ENCODE measurements around the gene POU6F2.

POU6F2 gene

DNA sequence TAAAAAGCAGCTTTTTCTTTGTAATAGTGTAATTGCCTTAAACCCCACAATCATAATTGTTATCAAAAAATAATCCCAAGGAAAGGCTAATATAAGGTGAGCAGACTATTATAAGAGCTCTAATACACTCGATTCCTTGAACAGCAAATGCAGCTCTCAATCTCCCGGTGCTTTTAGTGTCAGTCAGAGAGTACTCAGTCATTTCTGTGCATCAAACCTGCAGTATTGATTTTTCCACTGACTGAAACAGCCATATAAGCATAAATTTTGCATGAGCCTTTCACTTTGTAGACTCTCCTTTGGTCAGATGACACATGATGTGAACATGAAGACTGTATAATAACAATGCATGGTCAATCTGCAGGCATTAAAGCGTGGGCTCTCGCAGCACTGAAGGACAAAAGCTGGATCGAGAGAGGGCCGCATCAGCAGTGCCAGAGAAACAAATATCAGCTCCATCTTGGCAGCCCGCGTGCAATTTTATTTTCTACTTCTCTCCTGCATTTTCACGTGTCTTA lies 272.0 kb downstream of the POU6F2 start:
- TF ChIP-seq FOXM1 (IDR thresholded peaks at IDR 0.05; ENCODE audit: borderline replicate concordance, low read depth) (no peak), TEAD4 (IDR thresholded peaks at IDR 0.05) (no peak), TAF1 (IDR thresholded peaks at IDR 0.05; ENCODE audit: low read depth) (no peak), TCF12 (IDR thresholded peaks at IDR 0.05; ENCODE audit: low read depth) (no peak), CREB1 (IDR thresholded peaks at IDR 0.05; ENCODE audit: low read depth) (no peak), YY1 (IDR thresholded peaks at IDR 0.05; ENCODE audit: low read depth) (no peak), CEBPB (IDR thresholded peaks at IDR 0.05) (no peak), EP300 (IDR thresholded peaks at IDR 0.05; ENCODE audit: borderline replicate concordance) (no peak), ZBTB7A (IDR thresholded peaks at IDR 0.05; ENCODE audit: low read depth) (no peak), EGR1 (IDR thresholded peaks at IDR 0.05) (no peak), NFIC (IDR thresholded peaks at IDR 0.05) (no peak), RAD21 (IDR thresholded peaks at IDR 0.05; ENCODE audit: low read depth) (no peak)
- TF ChIP-seq, protein P1, sequence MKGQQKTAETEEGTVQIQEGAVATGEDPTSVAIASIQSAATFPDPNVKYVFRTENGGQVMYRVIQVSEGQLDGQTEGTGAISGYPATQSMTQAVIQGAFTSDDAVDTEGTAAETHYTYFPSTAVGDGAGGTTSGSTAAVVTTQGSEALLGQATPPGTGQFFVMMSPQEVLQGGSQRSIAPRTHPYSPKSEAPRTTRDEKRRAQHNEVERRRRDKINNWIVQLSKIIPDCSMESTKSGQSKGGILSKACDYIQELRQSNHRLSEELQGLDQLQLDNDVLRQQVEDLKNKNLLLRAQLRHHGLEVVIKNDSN (IDR thresholded peaks at IDR 0.05): no peak
- TF ChIP-seq, protein P2, sequence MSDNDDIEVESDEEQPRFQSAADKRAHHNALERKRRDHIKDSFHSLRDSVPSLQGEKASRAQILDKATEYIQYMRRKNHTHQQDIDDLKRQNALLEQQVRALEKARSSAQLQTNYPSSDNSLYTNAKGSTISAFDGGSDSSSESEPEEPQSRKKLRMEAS (IDR thresholded peaks at IDR 0.05): no peak
- TF ChIP-seq, protein P3, sequence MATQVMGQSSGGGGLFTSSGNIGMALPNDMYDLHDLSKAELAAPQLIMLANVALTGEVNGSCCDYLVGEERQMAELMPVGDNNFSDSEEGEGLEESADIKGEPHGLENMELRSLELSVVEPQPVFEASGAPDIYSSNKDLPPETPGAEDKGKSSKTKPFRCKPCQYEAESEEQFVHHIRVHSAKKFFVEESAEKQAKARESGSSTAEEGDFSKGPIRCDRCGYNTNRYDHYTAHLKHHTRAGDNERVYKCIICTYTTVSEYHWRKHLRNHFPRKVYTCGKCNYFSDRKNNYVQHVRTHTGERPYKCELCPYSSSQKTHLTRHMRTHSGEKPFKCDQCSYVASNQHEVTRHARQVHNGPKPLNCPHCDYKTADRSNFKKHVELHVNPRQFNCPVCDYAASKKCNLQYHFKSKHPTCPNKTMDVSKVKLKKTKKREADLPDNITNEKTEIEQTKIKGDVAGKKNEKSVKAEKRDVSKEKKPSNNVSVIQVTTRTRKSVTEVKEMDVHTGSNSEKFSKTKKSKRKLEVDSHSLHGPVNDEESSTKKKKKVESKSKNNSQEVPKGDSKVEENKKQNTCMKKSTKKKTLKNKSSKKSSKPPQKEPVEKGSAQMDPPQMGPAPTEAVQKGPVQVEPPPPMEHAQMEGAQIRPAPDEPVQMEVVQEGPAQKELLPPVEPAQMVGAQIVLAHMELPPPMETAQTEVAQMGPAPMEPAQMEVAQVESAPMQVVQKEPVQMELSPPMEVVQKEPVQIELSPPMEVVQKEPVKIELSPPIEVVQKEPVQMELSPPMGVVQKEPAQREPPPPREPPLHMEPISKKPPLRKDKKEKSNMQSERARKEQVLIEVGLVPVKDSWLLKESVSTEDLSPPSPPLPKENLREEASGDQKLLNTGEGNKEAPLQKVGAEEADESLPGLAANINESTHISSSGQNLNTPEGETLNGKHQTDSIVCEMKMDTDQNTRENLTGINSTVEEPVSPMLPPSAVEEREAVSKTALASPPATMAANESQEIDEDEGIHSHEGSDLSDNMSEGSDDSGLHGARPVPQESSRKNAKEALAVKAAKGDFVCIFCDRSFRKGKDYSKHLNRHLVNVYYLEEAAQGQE (IDR thresholded peaks at IDR 0.05; ENCODE audit: low read depth): no peak

DNA sequence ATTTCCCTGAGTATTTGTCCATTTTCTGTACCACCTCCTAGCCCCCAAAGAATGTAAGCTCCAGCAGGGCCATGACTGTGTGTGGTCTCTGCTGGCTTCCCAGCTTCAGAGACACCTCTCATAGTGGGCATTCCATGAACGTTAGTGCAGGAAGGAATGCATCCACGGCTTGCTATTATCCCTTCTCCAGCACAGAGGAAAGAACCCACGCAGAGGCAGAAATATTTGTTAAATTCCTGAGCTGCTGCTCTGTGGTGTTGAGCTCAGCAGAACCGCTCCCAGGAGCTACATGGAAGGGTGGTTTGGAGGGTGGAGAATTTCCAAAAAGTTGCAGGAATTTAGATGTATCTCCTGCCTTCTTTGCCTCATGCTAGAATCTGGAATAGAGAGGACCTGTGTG lies 275.2 kb downstream of the POU6F2 start:
- TF ChIP-seq TAF1 (IDR thresholded peaks at IDR 0.05; ENCODE audit: low read depth): no peak
- TF ChIP-seq EGR1 (IDR thresholded peaks at IDR 0.05): no peak
- TF ChIP-seq FOXM1 (IDR thresholded peaks at IDR 0.05; ENCODE audit: borderline replicate concordance, low read depth): no peak
- TF ChIP-seq, protein P3 (IDR thresholded peaks at IDR 0.05; ENCODE audit: low read depth): no peak
- TF ChIP-seq CEBPB (IDR thresholded peaks at IDR 0.05): no peak

DNA sequence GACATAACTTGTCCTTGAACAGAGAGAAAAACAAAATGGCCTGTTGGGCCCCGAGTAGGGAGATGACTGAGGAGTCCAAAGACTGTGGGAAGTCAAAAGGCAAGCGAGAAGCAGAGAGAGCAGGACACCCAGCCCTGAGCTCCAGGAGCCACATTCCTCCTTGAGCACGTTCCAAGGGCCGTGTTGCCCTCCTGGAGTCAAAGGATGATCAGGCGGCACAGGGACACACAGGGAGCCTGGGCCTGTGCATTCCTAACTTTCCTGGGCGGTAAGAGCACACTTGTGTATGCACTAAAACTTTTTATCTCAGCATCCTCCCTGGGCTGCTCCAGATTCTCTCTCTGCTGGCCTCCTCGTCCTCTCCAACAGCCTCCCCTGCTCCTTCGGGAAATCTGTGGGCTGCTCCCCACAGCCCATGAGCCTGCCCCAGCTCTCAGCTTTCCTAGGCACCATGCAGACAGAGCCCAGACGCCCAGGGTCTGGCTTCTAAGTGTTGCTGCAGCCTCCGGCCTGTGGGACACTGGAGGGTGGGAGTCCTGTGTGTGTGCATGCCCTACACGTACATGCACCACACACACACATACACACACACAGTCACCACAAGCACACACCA lies 281.8 kb downstream of the POU6F2 start:
- TF ChIP-seq CEBPB (IDR thresholded peaks at IDR 0.05) (no peak), FOXM1 (IDR thresholded peaks at IDR 0.05; ENCODE audit: borderline replicate concordance, low read depth) (no peak), TEAD4 (IDR thresholded peaks at IDR 0.05) (no peak), NFIC (IDR thresholded peaks at IDR 0.05) (no peak), CREB1 (IDR thresholded peaks at IDR 0.05; ENCODE audit: low read depth) (no peak), EGR1 (IDR thresholded peaks at IDR 0.05) (no peak), TCF12 (IDR thresholded peaks at IDR 0.05; ENCODE audit: low read depth) (no peak), EP300 (IDR thresholded peaks at IDR 0.05; ENCODE audit: borderline replicate concordance) (no peak), RAD21 (IDR thresholded peaks at IDR 0.05; ENCODE audit: low read depth) (no peak), YY1 (IDR thresholded peaks at IDR 0.05; ENCODE audit: low read depth) (no peak), ZBTB7A (IDR thresholded peaks at IDR 0.05; ENCODE audit: low read depth) (no peak), TAF1 (IDR thresholded peaks at IDR 0.05; ENCODE audit: low read depth) (no peak)
- TF ChIP-seq, protein P3 (IDR thresholded peaks at IDR 0.05; ENCODE audit: low read depth): no peak
- TF ChIP-seq, protein P1 (IDR thresholded peaks at IDR 0.05): no peak
- TF ChIP-seq, protein P2 (IDR thresholded peaks at IDR 0.05): no peak

DNA sequence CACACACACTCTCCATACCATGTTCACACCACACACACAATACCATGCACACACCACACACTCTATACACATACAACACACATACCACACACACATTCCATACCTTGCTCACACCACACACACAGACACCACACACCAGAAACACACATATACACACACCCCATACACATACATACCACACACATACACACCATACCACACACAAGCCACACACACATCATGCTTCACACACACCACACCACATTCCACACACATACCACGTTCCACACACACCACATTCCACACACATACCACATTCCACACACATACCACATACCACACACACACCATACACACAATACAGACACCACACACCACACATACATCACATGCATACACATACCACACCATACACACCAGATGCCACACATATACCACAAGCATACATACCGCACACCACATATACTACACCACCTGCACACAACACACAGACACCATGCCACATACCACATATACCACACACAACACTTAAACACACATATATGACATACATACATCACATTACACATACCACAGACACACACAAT lies 282.7 kb downstream of the POU6F2 start:
- TF ChIP-seq, protein P1 (IDR thresholded peaks at IDR 0.05): no peak
- TF ChIP-seq, protein P3 (IDR thresholded peaks at IDR 0.05; ENCODE audit: low read depth): no peak
- TF ChIP-seq FOXM1 (IDR thresholded peaks at IDR 0.05; ENCODE audit: borderline replicate concordance, low read depth): no peak
- TF ChIP-seq RAD21 (IDR thresholded peaks at IDR 0.05; ENCODE audit: low read depth): no peak
- TF ChIP-seq TCF12 (IDR thresholded peaks at IDR 0.05; ENCODE audit: low read depth): no peak
- no peak for TF ChIP-seq CEBPB (IDR thresholded peaks at IDR 0.05)
- no peak for TF ChIP-seq TAF1 (IDR thresholded peaks at IDR 0.05; ENCODE audit: low read depth)
- TF ChIP-seq EP300 (IDR thresholded peaks at IDR 0.05; ENCODE audit: borderline replicate concordance): no peak
